Measurements from ENCODE around the gene MAPT. TPM values are rescaled to one million over a fixed set of nuclear protein-coding genes. Genes with fewer than 3 reads are reported as not detected.
A peak's percentile ranks its signal among the peaks of the same experiment; 100 is the strongest.

Gene MAPT
- total and polyA plus RNA-seq, 2 of the 13 experiments (the other 11 are each of a cell fraction or from before 2014, with no cell fraction given) = 2.1 to 2.8 TPM

GRCh38 chr17:45894022-45894784, at the start of gene MAPT (continued):
- TF ChIP-seq ZHX2 (IDR thresholded peaks at IDR 0.05; ENCODE audit: low read depth) (no peak), ZHX2 (CRISPR knock-in tag; IDR thresholded peaks at IDR 0.05; ENCODE audit: borderline replicate concordance) (no peak), NR3C1 (CRISPR knock-in tag; IDR thresholded peaks at IDR 0.05) (no peak), ZNF256 (CRISPR knock-in tag; conservative IDR thresholded peaks at IDR 0.05) (0 out of 2 replicates have a peak, but pooled peaks have one; percentile 45), MAFF (IDR thresholded peaks at IDR 0.05; ENCODE audit: low read depth, low read length) (no peak), ZNF784 (CRISPR knock-in tag; IDR thresholded peaks at IDR 0.05; ENCODE audit: borderline replicate concordance) (peak; percentile 71; the same call in 1 of the 2 replicates), ZNF331 (CRISPR knock-in tag; IDR thresholded peaks at IDR 0.05) (0 out of 2 replicates have a peak, but pooled peaks have one; percentile 63), CTCF (CRISPR knock-in tag; IDR thresholded peaks at IDR 0.05) (peak; percentile 86), ZNF484 (CRISPR knock-in tag; IDR thresholded peaks at IDR 0.05; ENCODE audit: borderline replicate concordance, low read depth) (no peak), ZNF713 (CRISPR knock-in tag; IDR thresholded peaks at IDR 0.05) (peak; percentile 75; the same call in 1 of the 2 replicates), ZNF501 (CRISPR knock-in tag; IDR thresholded peaks at IDR 0.05) (peak; percentile 70; the same call in 1 of the 2 replicates), ZNF710 (CRISPR knock-in tag; IDR thresholded peaks at IDR 0.05; ENCODE audit: borderline replicate concordance) (no peak), HINFP (CRISPR knock-in tag; IDR thresholded peaks at IDR 0.05; ENCODE audit: low read depth) (no peak), HOXA5 (CRISPR knock-in tag; IDR thresholded peaks at IDR 0.05) (peak; percentile 48; the same call in 1 of the 2 replicates), POLR2AphosphoS2 (IDR thresholded peaks at IDR 0.05; ENCODE audit: low read depth, low read length) (no peak), BCL6 (CRISPR knock-in tag; IDR thresholded peaks at IDR 0.05) (no peak; the same call in 1 of the 2 replicates), DMAP1 (CRISPR knock-in tag; IDR thresholded peaks at IDR 0.05) (peak; percentile 60; the same call in 1 of the 2 replicates)

Data from HepG2 (cell line).